ENCODE measurements around the gene GRP.
A peak's percentile ranks its signal among the peaks of the same experiment; 100 is the strongest.

Gene GRP

GRCh38 chr18:59265974-59266369, 46.0 kb downstream of the GRP start:
- Histone ChIP-seq H3K4me3 (ENCODE audit: insufficient read depth, low read length, poor library complexity, severe bottlenecking) (no peak overlapping the region), H3K4me2 (ENCODE audit: low read depth, low read length, poor library complexity, severe bottlenecking) (peak overlapping the region; percentile 40), H3K9me2 (replicated peaks; ENCODE audit: insufficient read depth, low read length) (no peaks in the 10 kb centered on the region), H3K9me3 (ENCODE audit: insufficient read depth, low read length) (no peaks in the 10 kb centered on the region), H4K20me1 (ENCODE audit: low read depth, low read length) (no peaks in the 10 kb centered on the region), H3K36me3 (ENCODE audit: low read length) (no peaks in the 10 kb centered on the region), H3F3A (ENCODE audit: insufficient read depth) (no peaks in the 10 kb centered on the region), H2AFZ (ENCODE audit: low read depth, low read length, severe bottlenecking) (peak overlapping the region; percentile 21), H3K27me3 (ENCODE audit: low read length) (0 out of 2 replicates have a peak, but pooled peaks cover 3% of the 10 kb centered on the region), H3K9ac (ENCODE audit: low read length) (no peak overlapping the region), H3K27ac (ENCODE audit: low read depth, low read length) (no peak overlapping the region), H3K79me2 (ENCODE audit: insufficient read depth, low read length) (no peaks in the 10 kb centered on the region)
- no peak for TF ChIP-seq EZH2phosphoT487 (conservative IDR thresholded peaks at IDR 0.05; ENCODE audit: low read length)

- Histone ChIP-seq H3K36me3 (ENCODE audit: low read length) (no peaks in the 10 kb centered on the region), H2AFZ (ENCODE audit: low read depth, low read length, severe bottlenecking) (no peak overlapping the region), H4K20me1 (ENCODE audit: low read depth, low read length) (no peaks in the 10 kb centered on the region), H3K9me3 (ENCODE audit: insufficient read depth, low read length) (no peaks in the 10 kb centered on the region), H3K4me3 (ENCODE audit: insufficient read depth, low read length, poor library complexity, severe bottlenecking) (no peak overlapping the region), H3F3A (ENCODE audit: insufficient read depth) (no peaks in the 10 kb centered on the region), H3K4me2 (ENCODE audit: low read depth, low read length, poor library complexity, severe bottlenecking) (no peak overlapping the region), H3K9ac (ENCODE audit: low read length) (no peak overlapping the region), H3K27ac (ENCODE audit: low read depth, low read length) (no peak overlapping the region), H3K27me3 (ENCODE audit: low read length) (0 out of 2 replicates have a peak, but pooled peaks cover 3% of the 10 kb centered on the region), H3K9me2 (replicated peaks; ENCODE audit: insufficient read depth, low read length) (no peaks in the 10 kb centered on the region), H3K79me2 (ENCODE audit: insufficient read depth, low read length) (no peaks in the 10 kb centered on the region)
- no peak for TF ChIP-seq EZH2phosphoT487 (conservative IDR thresholded peaks at IDR 0.05; ENCODE audit: low read length)
- TF ChIP-seq CTCF (IDR thresholded peaks at IDR 0.05; ENCODE audit: insufficient read depth, low read length, poor library complexity, severe bottlenecking) = no peak
Measured at GRCh38 chr18:59266459-59266858, 46.5 kb downstream of the GRP start.

DNA sequence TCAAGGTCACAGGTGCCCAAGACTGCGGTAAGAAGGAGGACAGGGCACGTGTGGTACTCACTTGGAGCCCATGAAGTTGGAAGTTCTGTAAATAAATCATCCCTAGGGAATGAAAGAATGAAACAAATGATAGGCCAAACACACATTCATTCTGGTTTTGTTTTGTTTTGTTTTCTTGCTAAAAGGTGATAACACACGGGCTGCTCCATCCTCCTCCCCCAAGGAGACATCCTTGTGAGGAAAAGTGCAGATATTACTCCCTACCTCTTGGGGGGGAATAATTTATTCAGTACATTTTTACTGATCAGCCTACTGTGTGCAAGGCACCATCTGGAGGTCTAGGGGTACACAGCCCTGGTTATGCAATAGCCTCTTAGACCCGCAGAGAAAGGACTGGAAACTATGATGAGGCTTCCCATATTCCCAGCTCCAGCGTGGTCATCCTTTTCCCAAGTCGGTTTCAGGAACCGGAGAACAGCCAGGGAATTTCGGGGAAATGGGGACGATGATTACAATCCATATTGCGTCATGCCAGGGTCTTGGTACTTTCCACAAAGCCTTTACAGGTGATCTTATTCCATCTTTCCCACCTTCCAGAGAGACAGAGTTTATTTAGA, 47.0 kb downstream of the GRP start:
- H3K27ac ChIP-seq (ENCODE audit: low read depth, low read length) = no peak overlapping the region
- H3K9me2 ChIP-seq (replicated peaks; ENCODE audit: insufficient read depth, low read length) = no peaks in the 10 kb centered on the region
- H3F3A ChIP-seq (ENCODE audit: insufficient read depth) = no peaks in the 10 kb centered on the region
- no peak overlapping the region for H3K4me3 ChIP-seq (ENCODE audit: insufficient read depth, low read length, poor library complexity, severe bottlenecking)
- no peaks in the 10 kb centered on the region for H3K36me3 ChIP-seq (ENCODE audit: low read length)
- H3K9me3 ChIP-seq (ENCODE audit: insufficient read depth, low read length) = no peaks in the 10 kb centered on the region
- no peaks in the 10 kb centered on the region for H3K79me2 ChIP-seq (ENCODE audit: insufficient read depth, low read length)
- no peak for TF ChIP-seq CTCF (IDR thresholded peaks at IDR 0.05; ENCODE audit: insufficient read depth, low read length, poor library complexity, severe bottlenecking)
- no peak for TF ChIP-seq EZH2phosphoT487 (conservative IDR thresholded peaks at IDR 0.05; ENCODE audit: low read length)
- 0 out of 2 replicates have a peak, but pooled peaks cover 3% of the 10 kb centered on the region for H3K27me3 ChIP-seq (ENCODE audit: low read length)
- H2AFZ ChIP-seq (ENCODE audit: low read depth, low read length, severe bottlenecking) = no peak overlapping the region
- no peak overlapping the region for H3K9ac ChIP-seq (ENCODE audit: low read length)
- no peak overlapping the region for H3K4me2 ChIP-seq (ENCODE audit: low read depth, low read length, poor library complexity, severe bottlenecking)
- no peaks in the 10 kb centered on the region for H4K20me1 ChIP-seq (ENCODE audit: low read depth, low read length)

DNA sequence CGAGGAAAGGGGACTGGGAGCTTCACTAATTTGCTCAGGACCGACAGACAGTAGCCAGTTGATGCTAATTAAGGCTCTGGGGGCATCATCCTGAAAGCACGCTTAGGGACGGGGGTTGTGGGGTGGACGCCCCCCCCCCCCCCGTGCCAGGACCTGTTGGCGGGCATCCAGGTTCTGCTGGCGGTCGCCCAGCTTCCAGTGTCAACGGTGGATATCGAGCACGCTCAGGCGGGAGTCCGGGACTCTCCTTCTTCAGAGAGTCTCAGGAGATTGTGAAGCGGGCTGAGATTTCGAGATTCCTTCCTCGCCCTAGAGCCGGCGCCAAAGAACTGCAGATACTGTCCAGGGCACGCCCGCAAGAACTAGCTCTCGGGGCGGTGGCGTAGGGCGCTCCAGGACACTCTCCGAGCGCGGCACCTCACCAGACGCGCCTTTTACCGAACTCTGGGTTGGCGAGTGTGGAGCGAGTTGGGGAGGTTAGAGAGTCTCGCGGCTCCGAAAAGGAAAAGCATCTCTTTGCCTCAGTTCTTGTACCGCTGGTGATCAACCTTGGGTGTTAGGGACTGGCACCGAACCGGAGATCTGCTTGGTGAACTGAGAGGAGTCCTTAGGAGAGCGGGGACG, 47.7 kb downstream of the GRP start:
- Histone ChIP-seq H3K9me3 (ENCODE audit: insufficient read depth, low read length) (no peaks in the 10 kb centered on the region), H3K36me3 (ENCODE audit: low read length) (no peaks in the 10 kb centered on the region), H3K9me2 (replicated peaks; ENCODE audit: insufficient read depth, low read length) (no peaks in the 10 kb centered on the region), H3K4me3 (ENCODE audit: insufficient read depth, low read length, poor library complexity, severe bottlenecking) (no peak overlapping the region), H3K27me3 (ENCODE audit: low read length) (0 out of 2 replicates have a peak, but pooled peaks cover 3% of the 10 kb centered on the region), H3F3A (ENCODE audit: insufficient read depth) (no peaks in the 10 kb centered on the region), H4K20me1 (ENCODE audit: low read depth, low read length) (no peaks in the 10 kb centered on the region), H3K4me2 (ENCODE audit: low read depth, low read length, poor library complexity, severe bottlenecking) (no peak overlapping the region), H2AFZ (ENCODE audit: low read depth, low read length, severe bottlenecking) (no peak overlapping the region), H3K27ac (ENCODE audit: low read depth, low read length) (no peak overlapping the region), H3K79me2 (ENCODE audit: insufficient read depth, low read length) (no peaks in the 10 kb centered on the region), H3K9ac (ENCODE audit: low read length) (no peak overlapping the region)
- TF ChIP-seq CTCF (IDR thresholded peaks at IDR 0.05; ENCODE audit: insufficient read depth, low read length, poor library complexity, severe bottlenecking) (no peak), EZH2phosphoT487 (conservative IDR thresholded peaks at IDR 0.05; ENCODE audit: low read length) (no peak)
